Hepatocyte (in vitro differentiated cells): ENCODE data around the gene EYA3. TPM values are rescaled to one million over a fixed set of nuclear protein-coding genes. Genes with fewer than 3 reads are reported as not detected.

ENCODE experiments used
- DNase-seq: peaks from one replicate; pipeline ENCODE4 v3.0.0-alpha.2; 2016; ENCODE audit warnings: low spot score
- H2AFZ ChIP-seq: fragments of 200-600 bp; sonication (generic); 2 replicates; pipeline ENCODE4 v1.6.0; 2016; ENCODE audit warnings: antibody characterized with exemption, mild to moderate bottlenecking
- H3K27ac ChIP-seq: fragments of 200-600 bp; sonication (generic); 2 replicates; pipeline ENCODE4 v1.5.1; 2016; ENCODE audit warnings: mild to moderate bottlenecking
- H3K27me3 ChIP-seq: fragments of 200-600 bp; sonication (generic); 2 replicates; pipeline ENCODE4 v1.6.1; 2016
- H3K36me3 ChIP-seq: fragments of 200-600 bp; sonication (generic); replicated peaks from 2 replicates; pipeline ENCODE4 v1.5.1; 2016; ENCODE audit warnings: low read depth; ENCODE audit not compliant: insufficient read depth
- H3K4me1 ChIP-seq: fragments of 200-600 bp; sonication (generic); 2 replicates; pipeline ENCODE4 v1.5.1; 2016; ENCODE audit warnings: mild to moderate bottlenecking, moderate library complexity; ENCODE audit not compliant: insufficient read depth
- H3K4me2 ChIP-seq: fragments of 200-600 bp; sonication (generic); 2 replicates; pipeline ENCODE4 v1.6.0; 2016
- H3K4me3 ChIP-seq: fragments of 200-600 bp; sonication (generic); 2 replicates; pipeline ENCODE4 v1.5.1; 2016; ENCODE audit warnings: mild to moderate bottlenecking
- H3K79me2 ChIP-seq: fragments of 200-600 bp; sonication (generic); 2 replicates; pipeline ENCODE4 v1.6.0; 2017; ENCODE audit warnings: mild to moderate bottlenecking
- H3K9me2 ChIP-seq: fragments of 200-600 bp; sonication (generic); replicated peaks from 2 replicates; pipeline ENCODE4 v1.6.0; 2017; ENCODE audit warnings: mild to moderate bottlenecking; ENCODE audit not compliant: insufficient read depth
- H3K9me3 ChIP-seq: fragments of 200-600 bp; sonication (generic); 2 replicates; pipeline ENCODE4 v1.5.1; 2016; ENCODE audit warnings: low read depth, mild to moderate bottlenecking
- H4K20me1 ChIP-seq: fragments of 200-600 bp; sonication (generic); 2 replicates; pipeline ENCODE4 v1.6.0; 2016; ENCODE audit warnings: mild to moderate bottlenecking; ENCODE audit not compliant: insufficient read depth, poor library complexity, severe bottlenecking
- CTCF ChIP-seq: fragments of 200-600 bp; sonication (generic); IDR thresholded peaks from 2 replicates; pipeline ENCODE4 v1.5.1; 2016; ENCODE audit warnings: antibody characterized with exemption, mild to moderate bottlenecking; ENCODE audit not compliant: poor library complexity
- EZH2 ChIP-seq: fragments of 200-600 bp; sonication (generic); IDR thresholded peaks from 2 replicates; pipeline ENCODE4 v1.6.1; 2016; ENCODE audit warnings: antibody characterized with exemption, mild to moderate bottlenecking, borderline replicate concordance
- EZH2phosphoT487 ChIP-seq: fragments of 200-600 bp; sonication (generic); IDR thresholded peaks from one replicate; pipeline ENCODE4 v1.6.1; 2018; ENCODE audit warnings: antibody characterized with exemption, mild to moderate bottlenecking, low read depth, moderate library complexity; ENCODE audit not compliant: unreplicated experiment, severe bottlenecking
- WGBS: methylation state at CpG from one replicate; pipeline ENCODE4 v1.1.6; 2016; ENCODE audit warnings: low lambda C conversion rate; ENCODE audit errors: missing lambda C conversion rate; 5-methylcytosine and 5-hydroxymethylcytosine counted together
- polyA plus RNA-seq: library from polyadenylated mRNA; unstranded; fragments of >200 nt; fragmentation: Nextera tagmentation; extraction: Ambion mirVana; gene quantifications from 2 replicates; pipeline ENCODE4 v1.2.1, GENCODE V29; 2016
- total RNA-seq: library from RNA; depleted of rRNA; stranded (reverse); fragments of >200 nt; gene quantifications from 2 replicates; pipeline ENCODE4 v1.2.3, GENCODE V29; 2014

EYA3 gene
- total and polyA plus RNA-seq, 2 experiments from 2014 or later: 4.2 to 19.9 TPM

GRCh38 chr1:28050776-28051175, 37.6 kb downstream of the EYA3 start:
- no peaks in the 10 kb centered on the region for H3K9me3 ChIP-seq
- H3K27me3 ChIP-seq: no peaks in the 10 kb centered on the region
- H4K20me1 ChIP-seq: no peaks in the 10 kb centered on the region
- no peak overlapping the region for H3K4me2 ChIP-seq
- H3K9me2 ChIP-seq: no peaks in the 10 kb centered on the region
- peaks cover 4% of the 10 kb centered on the region for H3K79me2 ChIP-seq
- no peaks in the 10 kb centered on the region for H3K4me1 ChIP-seq
- TF ChIP-seq CTCF: no peak
- no peak for TF ChIP-seq EZH2phosphoT487
- no peak for TF ChIP-seq EZH2
- H3K36me3 ChIP-seq: no peaks in the 10 kb centered on the region
- no peak overlapping the region for H3K4me3 ChIP-seq
- WGBS: 81% methylated on average over 1 of the region's 1 CpG
- H2AFZ ChIP-seq: no peak overlapping the region
- H3K27ac ChIP-seq: no peak overlapping the region
- DNase-seq: no peak

GRCh38 chr1:28046716-28047115, 41.7 kb downstream of the EYA3 start:
- no peaks in the 10 kb centered on the region for H3K27me3 ChIP-seq
- TF ChIP-seq EZH2phosphoT487: no peak
- no peak for TF ChIP-seq EZH2
- no peak for TF ChIP-seq CTCF
- no peaks in the 10 kb centered on the region for H3K9me2 ChIP-seq
- H3K4me3 ChIP-seq: no peak overlapping the region
- H3K4me2 ChIP-seq: no peak overlapping the region
- no peaks in the 10 kb centered on the region for H3K9me3 ChIP-seq
- H3K36me3 ChIP-seq: no peaks in the 10 kb centered on the region
- no peak overlapping the region for H2AFZ ChIP-seq
- H3K27ac ChIP-seq: no peak overlapping the region
- H3K4me1 ChIP-seq: no peaks in the 10 kb centered on the region
- peaks cover 4% of the 10 kb centered on the region for H3K79me2 ChIP-seq
- DNase-seq: no peak
- WGBS: 97% methylated on average over 4 of the region's 4 CpGs
- no peaks in the 10 kb centered on the region for H4K20me1 ChIP-seq

GRCh38 chr1:28045777-28046176, 42.6 kb downstream of the EYA3 start:
- Histone ChIP-seq H3K79me2 (peaks cover 4% of the 10 kb centered on the region), H3K27me3 (no peaks in the 10 kb centered on the region), H3K27ac (no peak overlapping the region), H4K20me1 (no peaks in the 10 kb centered on the region), H3K4me1 (no peaks in the 10 kb centered on the region), H3K4me2 (no peak overlapping the region), H3K4me3 (no peak overlapping the region), H3K9me3 (no peaks in the 10 kb centered on the region), H3K9me2 (no peaks in the 10 kb centered on the region), H3K36me3 (no peaks in the 10 kb centered on the region), H2AFZ (no peak overlapping the region)
- DNase-seq: no peak
- WGBS: 95% methylated on average over 1 of the region's 1 CpG
- TF ChIP-seq CTCF (no peak), EZH2phosphoT487 (no peak), EZH2 (no peak)

GRCh38 chr1:28044399-28044798, 44.0 kb downstream of the EYA3 start:
- no peaks in the 10 kb centered on the region for H3K79me2 ChIP-seq
- no peaks in the 10 kb centered on the region for H4K20me1 ChIP-seq
- H3K4me2 ChIP-seq: no peak overlapping the region
- no peaks in the 10 kb centered on the region for H3K27me3 ChIP-seq
- no peak overlapping the region for H3K4me3 ChIP-seq
- H2AFZ ChIP-seq: no peak overlapping the region
- no peaks in the 10 kb centered on the region for H3K9me3 ChIP-seq
- no peaks in the 10 kb centered on the region for H3K9me2 ChIP-seq
- no peaks in the 10 kb centered on the region for H3K36me3 ChIP-seq
- no peak for TF ChIP-seq CTCF
- no peak for TF ChIP-seq EZH2
- TF ChIP-seq EZH2phosphoT487: no peak
- no peak overlapping the region for H3K27ac ChIP-seq
- WGBS: 95% methylated on average over 1 of the region's 1 CpG
- H3K4me1 ChIP-seq: no peaks in the 10 kb centered on the region
- DNase-seq: no peak
